ENCODE data around the gene KIF17. TPM values are rescaled to one million over a fixed set of nuclear protein-coding genes. Genes with fewer than 3 reads are reported as not detected.
"Not testable (repeated sequence)": the region's sequence is repeated elsewhere in the genome, so short reads cannot be mapped to it uniquely, and the experiment has no call there.

KIF17 gene
- total RNA-seq, 1 donor from 2014 or later, result not detected

GRCh38 chr1:20682571-20683236 lies 35.1 kb downstream of the KIF17 start:
- Mint-ChIP-seq H3K4me1 (peaks cover 8% of the 10 kb centered on the region), H3K36me3 (ENCODE audit: low read depth) (no peaks in the 10 kb centered on the region), H3K27ac (no peak overlapping the region), H3K9me3 (peaks cover 3% of the 10 kb centered on the region), H3K4me3 (no peak overlapping the region), H3K27me3 (peaks cover 46% of the 10 kb centered on the region)
- no peak for DNase-seq
- intact Hi-C loops (cut with micrococcal nuclease), result no loop called here

- Mint-ChIP-seq H3K4me1 (peaks cover 8% of the 10 kb centered on the region), H3K36me3 (ENCODE audit: low read depth) (peaks cover 1% of the 10 kb centered on the region)
These were observed 35.8 kb downstream of the KIF17 start for GRCh38 chr1:20681999-20682398.

GRCh38 chr1:20680269-20680668 lies 37.5 kb downstream of the KIF17 start:
- Mint-ChIP-seq H3K9me3 (peaks cover 4% of the 10 kb centered on the region), H3K4me1 (peaks cover 8% of the 10 kb centered on the region), H3K4me3 (no peak overlapping the region), H3K27me3 (peaks cover 56% of the 10 kb centered on the region), H3K36me3 (ENCODE audit: low read depth) (peaks cover 1% of the 10 kb centered on the region), H3K27ac (no peak overlapping the region)
- DNase-seq, result no peak
- intact Hi-C loops (cut with micrococcal nuclease), result no loop called here

More at GRCh38 chr1:20681999-20682398, 35.8 kb downstream of the KIF17 start:
- Mint-ChIP-seq H3K9me3 (peaks cover 4% of the 10 kb centered on the region), H3K4me3 (no peak overlapping the region), H3K27ac (no peak overlapping the region), H3K27me3 (peaks cover 51% of the 10 kb centered on the region)
- intact Hi-C loops (cut with micrococcal nuclease), result no loop called here
- DNase-seq, result no peak

GRCh38 chr1:20678599-20678998 lies 39.2 kb downstream of the KIF17 start:
- Mint-ChIP-seq H3K27ac (no peak overlapping the region), H3K27me3 (peaks cover 49% of the 10 kb centered on the region), H3K9me3 (peaks cover 4% of the 10 kb centered on the region), H3K4me3 (peak overlapping the region; percentile 66), H3K36me3 (ENCODE audit: low read depth) (peaks cover 1% of the 10 kb centered on the region), H3K4me1 (peaks cover 8% of the 10 kb centered on the region)
- intact Hi-C loops (cut with micrococcal nuclease), result no loop called here
- peak; percentile 78 for DNase-seq

GRCh38 chr1:20673626-20674025 lies 44.2 kb downstream of the KIF17 start:
- H3K36me3 Mint-ChIP-seq (ENCODE audit: low read depth); H3K4me3 Mint-ChIP-seq; H3K9me3 Mint-ChIP-seq; H3K27ac Mint-ChIP-seq; H3K4me1 Mint-ChIP-seq; DNase-seq; intact Hi-C loops (cut with micrococcal nuclease): not testable (repeated sequence)
- peaks cover 29% of the 10 kb centered on the region for H3K27me3 Mint-ChIP-seq

- intact Hi-C loops (cut with micrococcal nuclease), result no loop called here
- Mint-ChIP-seq H3K36me3 (ENCODE audit: low read depth) (no peaks in the 10 kb centered on the region), H3K27me3 (peaks cover 21% of the 10 kb centered on the region), H3K27ac (no peak overlapping the region), H3K4me3 (no peak overlapping the region), H3K9me3 (no peaks in the 10 kb centered on the region), H3K4me1 (no peaks in the 10 kb centered on the region)
- no peak for DNase-seq
These were observed 45.6 kb downstream of the KIF17 start for GRCh38 chr1:20672265-20672632.

GRCh38 chr1:20670936-20671335 lies 46.9 kb downstream of the KIF17 start:
- DNase-seq, result no peak
- no peak overlapping the region for H3K27ac Mint-ChIP-seq
- H3K9me3 Mint-ChIP-seq, result no peaks in the 10 kb centered on the region
- no peaks in the 10 kb centered on the region for H3K36me3 Mint-ChIP-seq (ENCODE audit: low read depth)
- peaks cover 14% of the 10 kb centered on the region for H3K27me3 Mint-ChIP-seq
- intact Hi-C loops (cut with micrococcal nuclease), result no loop called here
- peaks cover 4% of the 10 kb centered on the region for H3K4me1 Mint-ChIP-seq
- no peak overlapping the region for H3K4me3 Mint-ChIP-seq

GRCh38 chr1:20668581-20668980 lies 49.2 kb downstream of the KIF17 start:
- H3K36me3 Mint-ChIP-seq (ENCODE audit: low read depth), result no peaks in the 10 kb centered on the region
- H3K4me1 Mint-ChIP-seq, result peaks cover 4% of the 10 kb centered on the region
- H3K9me3 Mint-ChIP-seq, result no peaks in the 10 kb centered on the region
- no peak overlapping the region for H3K4me3 Mint-ChIP-seq
- peaks cover 7% of the 10 kb centered on the region for H3K27me3 Mint-ChIP-seq
- no peak for DNase-seq
- intact Hi-C loops (cut with micrococcal nuclease), result no loop called here
- H3K27ac Mint-ChIP-seq, result no peak overlapping the region

- intact Hi-C loops (cut with micrococcal nuclease), result no loop called here
- DNase-seq, result peak; percentile 68
- Mint-ChIP-seq H3K36me3 (ENCODE audit: low read depth) (no peaks in the 10 kb centered on the region), H3K4me1 (peaks cover 12% of the 10 kb centered on the region), H3K27me3 (no peaks in the 10 kb centered on the region), H3K9me3 (no peaks in the 10 kb centered on the region), H3K27ac (no peak overlapping the region), H3K4me3 (no peak overlapping the region)
These were observed 51.0 kb downstream of the KIF17 start for GRCh38 chr1:20666804-20667203.

GRCh38 chr1:20666146-20666545 lies 51.7 kb downstream of the KIF17 start:
- Mint-ChIP-seq H3K27me3 (no peaks in the 10 kb centered on the region), H3K4me3 (no peak overlapping the region), H3K36me3 (ENCODE audit: low read depth) (peaks cover under 1% of the 10 kb centered on the region), H3K27ac (no peak overlapping the region), H3K9me3 (no peaks in the 10 kb centered on the region), H3K4me1 (peaks cover 15% of the 10 kb centered on the region)
- intact Hi-C loops (cut with micrococcal nuclease), result no loop called here
- DNase-seq, result no peak

- no peaks in the 10 kb centered on the region for H3K27me3 Mint-ChIP-seq
- H3K4me1 Mint-ChIP-seq, result peaks cover 15% of the 10 kb centered on the region
- H3K36me3 Mint-ChIP-seq (ENCODE audit: low read depth), result peaks cover 2% of the 10 kb centered on the region
- no peaks in the 10 kb centered on the region for H3K9me3 Mint-ChIP-seq
- no peak for DNase-seq
- H3K27ac Mint-ChIP-seq, result no peak overlapping the region
- intact Hi-C loops (cut with micrococcal nuclease), result no loop called here
- H3K4me3 Mint-ChIP-seq, result no peak overlapping the region
These were observed 52.1 kb downstream of the KIF17 start for GRCh38 chr1:20665726-20666125.

GRCh38 chr1:20663969-20664715 lies 53.7 kb downstream of the KIF17 start:
- Mint-ChIP-seq H3K4me1 (peaks cover 30% of the 10 kb centered on the region), H3K4me3 (no peak overlapping the region), H3K36me3 (ENCODE audit: low read depth) (peaks cover 15% of the 10 kb centered on the region), H3K27ac (no peak overlapping the region), H3K9me3 (no peaks in the 10 kb centered on the region), H3K27me3 (no peaks in the 10 kb centered on the region)
- DNase-seq, result no peak
- intact Hi-C loops (cut with micrococcal nuclease), result no loop called here

- no peaks in the 10 kb centered on the region for H3K9me3 Mint-ChIP-seq
These were observed 54.4 kb downstream of the KIF17 start for GRCh38 chr1:20663365-20663764.

GRCh38 chr1:20662110-20662475 lies 55.7 kb downstream of the KIF17 start:
- intact Hi-C loops (cut with micrococcal nuclease), result no loop called here
- Mint-ChIP-seq H3K4me1 (peaks cover 39% of the 10 kb centered on the region), H3K27ac (peak overlapping the region; percentile 98), H3K4me3 (peak overlapping the region; percentile 99), H3K36me3 (ENCODE audit: low read depth) (peaks cover 25% of the 10 kb centered on the region), H3K9me3 (no peaks in the 10 kb centered on the region), H3K27me3 (no peaks in the 10 kb centered on the region)
- peak; percentile 61 for DNase-seq

More at GRCh38 chr1:20663365-20663764, 54.4 kb downstream of the KIF17 start:
- DNase-seq, result no peak
- no peak overlapping the region for H3K27ac Mint-ChIP-seq
- peaks cover 36% of the 10 kb centered on the region for H3K4me1 Mint-ChIP-seq
- H3K27me3 Mint-ChIP-seq, result no peaks in the 10 kb centered on the region
- peaks cover 18% of the 10 kb centered on the region for H3K36me3 Mint-ChIP-seq (ENCODE audit: low read depth)
- intact Hi-C loops (cut with micrococcal nuclease), result no loop called here
- H3K4me3 Mint-ChIP-seq, result no peak overlapping the region
